HPDE6-E6E7 (cell line): ENCODE data around the gene REL.
"Not testable (repeated sequence)": the region's sequence is repeated elsewhere in the genome, so short reads cannot be mapped to it uniquely, and the experiment has no call there.

Experiments used
- DNase-seq: peaks from one replicate; pipeline ENCODE4 v3.0.0; 2011; ENCODE audit warnings: missing footprints; ENCODE audit errors: extremely low spot score

The REL gene

DNA sequence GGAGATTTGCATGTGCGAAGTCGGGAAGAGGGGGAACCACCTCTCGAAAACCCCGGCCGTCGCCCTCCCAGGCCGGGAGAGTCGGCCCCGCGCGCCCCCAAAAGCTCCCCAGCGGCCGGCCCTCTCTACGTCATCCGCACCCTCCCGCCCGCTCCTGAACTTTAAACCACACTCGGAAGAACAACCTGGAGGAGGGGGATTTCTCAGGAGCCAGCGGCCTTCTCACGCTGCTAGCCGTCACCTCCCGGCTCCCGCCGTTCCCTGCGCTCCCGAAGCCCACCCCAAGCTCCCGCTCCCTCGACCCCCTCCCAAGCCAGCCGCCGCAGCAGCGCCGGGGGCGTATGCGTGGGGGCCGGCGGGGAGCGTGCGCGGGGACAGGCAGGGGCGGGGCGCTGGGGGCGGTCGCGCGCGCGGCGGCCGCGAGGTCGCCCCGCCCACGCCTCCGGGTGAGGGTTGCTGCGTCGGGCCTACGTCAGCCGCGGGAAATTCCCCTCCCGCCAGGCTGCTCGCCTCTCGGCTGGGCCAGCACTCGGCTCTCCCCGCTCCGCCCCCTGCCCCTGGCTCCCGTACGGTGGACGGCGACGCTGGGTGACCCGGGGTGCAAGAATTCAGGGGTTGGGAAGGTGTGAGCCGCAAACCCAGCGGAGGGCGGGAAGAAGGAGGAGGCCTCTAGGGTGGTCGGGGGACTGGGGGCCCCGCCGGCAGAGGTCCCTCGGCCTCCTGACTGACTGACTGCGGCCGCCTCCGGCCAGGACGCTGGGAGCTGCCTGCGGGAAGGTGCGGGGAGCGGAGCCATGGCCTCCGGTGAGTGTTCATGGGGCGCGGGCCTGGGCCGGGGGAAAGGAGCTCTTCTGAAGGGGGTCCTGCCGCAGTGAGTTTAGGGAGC lies at the start of gene REL:
Gene REL, plus strand, starts transcription at position 528 of the 886 bp plus-strand sequence. Its CDS starts 267 bp downstream, at position 795.
- DNase-seq, result peak; percentile 86

DNA sequence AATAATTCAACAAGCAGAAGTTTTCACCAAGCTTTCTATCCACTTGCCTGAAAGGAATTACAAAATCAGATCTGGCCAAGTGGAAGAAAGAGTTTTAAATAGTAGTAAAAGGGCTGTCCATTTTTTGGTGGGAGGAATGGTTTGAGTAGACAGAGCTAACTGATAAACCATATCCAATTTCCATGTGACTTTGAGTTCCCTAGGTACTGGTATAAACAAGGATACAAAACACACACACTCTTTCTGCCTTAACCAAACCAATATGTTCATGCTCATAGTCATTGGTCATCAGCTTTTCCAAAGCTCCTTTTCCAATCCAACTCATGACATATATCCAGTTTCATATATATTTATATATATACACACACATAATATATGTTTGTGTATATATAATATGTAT lies 49.5 kb upstream of the REL start:
- DNase-seq, result no peak

DNA sequence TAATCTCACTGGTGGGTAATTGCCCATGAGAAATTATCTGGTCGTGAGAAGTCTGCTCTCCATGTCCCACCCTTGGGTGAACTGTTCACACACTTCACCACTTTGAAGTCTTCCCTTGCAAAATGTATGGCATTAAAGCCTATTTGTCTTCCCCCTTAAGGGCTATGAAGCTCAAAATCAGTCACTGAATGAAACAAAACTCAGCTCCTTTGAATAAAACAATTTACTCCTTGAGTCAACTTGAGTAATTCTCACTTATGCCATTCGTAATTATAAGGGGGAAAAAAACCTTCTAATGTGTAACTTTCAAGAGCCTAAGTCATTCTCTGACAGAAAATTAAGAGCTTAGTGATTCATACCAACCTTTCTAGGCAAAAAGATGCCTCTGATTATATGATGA lies 48.8 kb upstream of the REL start:
- no peak for DNase-seq

DNA sequence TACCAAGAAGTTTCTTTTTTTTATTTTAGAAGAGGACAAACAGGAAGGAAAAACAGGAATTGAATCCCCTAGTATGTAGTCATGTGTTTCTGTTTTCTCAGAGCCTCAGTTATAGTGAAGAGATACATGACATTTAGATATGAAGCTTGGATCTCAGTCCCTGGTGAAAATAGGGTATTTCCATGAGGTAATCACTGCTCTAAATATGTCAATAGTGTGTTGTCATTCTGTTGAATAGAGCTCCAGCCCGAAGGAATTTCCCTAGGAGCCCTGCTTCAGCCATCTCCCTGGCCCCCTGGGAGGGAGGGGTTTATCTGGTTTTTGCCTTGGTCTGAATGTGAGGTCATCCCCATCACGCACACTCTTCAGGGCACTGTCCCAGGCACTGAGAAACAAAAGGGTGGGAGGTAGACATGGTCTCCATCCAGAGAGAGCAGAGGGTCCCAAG lies 47.1 kb upstream of the REL start:
- DNase-seq, result no peak

DNA sequence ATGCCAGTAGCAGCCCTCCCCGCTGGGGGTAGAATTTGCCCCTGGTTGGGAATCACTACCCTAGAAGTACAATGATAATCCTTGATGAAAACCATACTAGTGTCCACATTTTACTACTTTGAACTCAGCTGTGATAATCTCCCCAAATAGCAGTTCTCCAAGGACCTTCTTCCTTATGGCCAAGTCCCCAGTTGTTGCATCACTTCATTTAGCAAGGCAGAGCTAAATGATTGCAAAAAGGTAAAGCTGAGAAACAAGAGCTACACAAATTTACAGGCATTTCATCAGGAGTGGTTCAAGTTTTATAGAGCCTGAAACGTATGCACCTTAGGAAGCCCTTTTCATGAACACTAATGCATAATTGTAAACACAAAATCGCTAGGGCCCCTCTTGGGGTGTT lies 44.9 kb upstream of the REL start:
- DNase-seq, result no peak

DNA sequence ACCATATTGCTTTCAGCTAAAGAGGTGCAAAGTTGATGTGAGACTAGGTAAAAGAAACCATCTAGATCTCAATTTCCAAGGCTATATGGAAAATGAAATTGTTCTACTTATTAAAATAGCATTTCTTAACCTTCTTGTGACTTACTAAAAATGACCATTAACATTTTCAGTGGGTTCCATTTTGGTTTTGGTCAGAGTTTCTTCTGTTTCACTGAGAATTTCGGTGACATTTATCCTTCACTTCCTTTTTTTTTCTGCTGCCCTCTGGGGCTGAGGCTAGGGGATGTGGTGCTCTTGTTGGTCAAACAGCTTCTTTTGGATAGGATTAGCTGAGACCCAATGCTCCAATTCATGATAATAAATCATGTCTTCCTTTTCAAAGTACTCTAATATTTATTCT lies 44.3 kb upstream of the REL start:
- no peak for DNase-seq

DNA sequence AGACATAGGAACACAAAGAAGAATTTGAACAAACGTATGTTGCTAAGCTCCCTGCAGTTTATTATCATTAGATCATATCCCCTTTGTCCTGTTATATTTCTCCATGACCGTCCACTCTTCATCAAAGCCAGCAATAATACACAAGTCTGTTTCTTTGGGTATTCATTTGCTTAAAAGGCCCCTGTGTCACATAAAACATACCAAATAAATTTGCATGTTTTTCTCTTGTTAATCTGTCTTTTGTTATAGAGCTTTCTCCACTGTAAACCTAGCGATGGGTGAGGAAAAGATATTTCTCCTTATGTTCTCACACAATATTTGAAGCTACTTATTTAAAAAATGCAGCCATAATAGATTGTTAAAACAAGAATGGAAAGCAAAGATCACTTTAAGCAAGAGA lies 42.9 kb upstream of the REL start:
- DNase-seq, result no peak

DNA sequence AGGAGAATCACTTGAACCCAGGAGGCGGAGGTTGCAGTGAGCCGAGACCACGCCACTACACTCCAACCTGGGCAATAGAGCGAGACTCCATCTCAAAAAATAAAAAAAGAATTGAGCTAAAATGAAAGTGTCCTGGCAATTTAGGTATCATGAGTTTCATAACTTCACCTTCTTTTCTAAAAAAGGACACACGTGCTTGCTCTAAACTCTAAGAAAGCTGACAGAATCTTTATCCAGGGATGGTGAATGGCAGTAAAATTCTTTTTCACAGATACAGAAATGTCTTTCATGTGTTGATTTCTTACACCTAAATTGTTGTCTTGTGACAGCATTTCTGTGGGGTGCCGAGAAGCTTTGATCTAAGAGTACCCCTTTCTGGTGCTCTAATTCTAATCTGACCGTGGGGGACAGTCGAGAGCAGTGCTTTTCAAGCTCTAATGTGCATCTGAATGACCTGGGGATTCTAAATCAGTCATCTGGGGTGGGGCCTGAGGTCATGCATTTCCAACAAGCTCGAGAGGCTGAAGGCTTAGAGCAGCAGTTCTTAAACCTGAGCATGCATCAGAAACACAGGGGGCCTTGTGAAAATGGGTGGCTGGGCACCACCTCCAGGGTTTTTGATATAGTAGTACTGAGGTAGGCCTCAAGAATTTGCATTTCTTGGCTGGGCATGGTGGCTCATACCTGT lies 42.1 kb upstream of the REL start:
- no peak for DNase-seq

DNA sequence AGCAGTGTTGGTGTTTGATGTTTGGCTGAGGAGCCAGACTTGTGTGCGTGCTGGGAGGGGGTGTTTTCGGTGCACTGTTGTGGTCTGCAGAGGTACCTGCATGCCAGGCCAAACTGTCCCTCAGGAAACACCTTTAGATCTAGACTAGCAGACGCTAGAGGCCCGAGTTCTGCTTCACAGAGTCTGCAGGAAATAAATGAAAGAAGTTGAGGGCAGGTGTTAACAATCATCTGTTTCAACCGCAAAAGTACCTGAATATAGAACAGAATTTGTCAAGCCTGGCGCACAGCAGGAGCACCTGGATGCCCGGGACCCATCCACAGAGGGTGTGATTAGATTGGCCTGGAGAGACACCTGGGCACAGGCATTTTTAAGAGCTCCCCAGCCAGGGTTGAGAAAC lies 40.5 kb upstream of the REL start:
- no peak for DNase-seq

DNA sequence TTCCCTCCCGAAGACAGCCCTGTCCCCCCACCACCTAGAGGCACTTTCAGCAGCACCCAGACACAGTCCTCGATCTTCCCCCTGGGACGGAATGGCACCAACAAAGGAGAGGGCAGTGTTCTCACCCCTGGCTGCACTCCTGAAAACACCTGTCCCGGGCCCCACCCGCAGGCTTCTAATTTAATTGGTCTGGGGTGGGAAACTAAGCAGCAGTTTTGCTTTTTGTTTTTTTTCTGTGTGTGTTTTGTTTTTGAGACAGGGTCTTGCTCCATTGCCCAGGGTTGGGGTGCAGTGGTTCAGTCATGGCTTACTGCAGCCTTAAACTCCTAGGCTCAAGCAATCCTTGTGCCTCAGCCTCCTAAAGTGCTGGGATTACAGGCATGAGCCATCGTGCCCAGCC lies 38.4 kb upstream of the REL start:
- no peak for DNase-seq

DNA sequence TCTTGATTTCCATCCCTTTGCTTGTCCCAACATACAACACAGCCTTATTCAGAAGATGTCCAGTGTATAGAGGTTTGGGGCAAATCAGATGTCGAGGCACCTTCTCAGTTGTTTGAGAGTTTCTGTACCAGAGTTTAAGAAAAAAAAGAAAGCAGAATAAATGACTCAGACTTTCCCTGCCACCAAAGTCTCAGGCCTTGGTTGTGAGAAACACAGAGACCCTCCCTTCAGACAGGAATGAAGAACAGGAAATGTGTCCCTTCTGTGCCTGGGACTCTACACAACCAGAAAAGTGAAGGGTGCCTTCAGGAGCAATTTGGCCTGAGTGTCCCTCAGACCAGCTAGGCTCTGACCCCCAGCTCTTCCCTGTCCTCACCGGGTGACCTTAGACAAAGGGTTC lies 37.3 kb upstream of the REL start:
- DNase-seq, result no peak

DNA sequence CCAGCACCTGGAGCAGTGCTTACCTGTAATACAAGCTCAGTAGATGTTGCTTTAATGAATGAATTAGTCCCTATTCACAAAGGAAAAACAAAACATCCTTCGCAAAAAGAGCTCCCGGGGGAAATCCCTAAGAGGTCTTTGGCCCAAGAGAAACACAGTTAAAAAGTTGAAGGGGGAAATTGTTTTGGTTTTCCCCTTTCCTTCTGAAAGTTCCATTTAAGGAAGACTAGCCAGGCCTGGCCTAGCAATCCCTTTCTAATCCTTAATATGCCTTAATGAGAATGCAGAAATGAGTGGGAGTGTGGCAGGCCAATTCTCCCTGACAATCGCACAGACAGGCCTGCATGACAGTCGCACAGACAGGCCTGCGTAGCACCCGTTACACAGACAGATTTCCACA lies 33.5 kb upstream of the REL start:
- no peak for DNase-seq

DNA sequence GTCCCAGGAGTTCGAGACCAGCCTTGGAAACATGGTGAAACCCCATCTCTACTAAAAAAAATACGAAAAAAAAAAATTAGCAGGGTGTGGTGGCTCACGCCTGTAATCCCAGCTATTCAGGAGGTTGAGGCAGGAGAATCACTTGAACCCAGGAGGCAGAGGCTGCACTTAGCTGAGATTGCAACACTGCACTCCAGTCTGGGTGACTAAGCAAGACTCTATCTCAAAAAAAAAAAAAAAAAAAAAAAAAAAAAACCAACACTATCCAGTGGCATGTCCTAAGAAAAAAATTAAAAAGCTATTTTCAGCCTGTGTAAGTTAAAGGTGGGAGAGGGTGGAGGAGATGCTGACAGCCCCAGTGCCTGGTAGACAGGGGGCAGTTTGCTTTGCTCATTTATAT lies 32.2 kb upstream of the REL start:
- no peak for DNase-seq

DNA sequence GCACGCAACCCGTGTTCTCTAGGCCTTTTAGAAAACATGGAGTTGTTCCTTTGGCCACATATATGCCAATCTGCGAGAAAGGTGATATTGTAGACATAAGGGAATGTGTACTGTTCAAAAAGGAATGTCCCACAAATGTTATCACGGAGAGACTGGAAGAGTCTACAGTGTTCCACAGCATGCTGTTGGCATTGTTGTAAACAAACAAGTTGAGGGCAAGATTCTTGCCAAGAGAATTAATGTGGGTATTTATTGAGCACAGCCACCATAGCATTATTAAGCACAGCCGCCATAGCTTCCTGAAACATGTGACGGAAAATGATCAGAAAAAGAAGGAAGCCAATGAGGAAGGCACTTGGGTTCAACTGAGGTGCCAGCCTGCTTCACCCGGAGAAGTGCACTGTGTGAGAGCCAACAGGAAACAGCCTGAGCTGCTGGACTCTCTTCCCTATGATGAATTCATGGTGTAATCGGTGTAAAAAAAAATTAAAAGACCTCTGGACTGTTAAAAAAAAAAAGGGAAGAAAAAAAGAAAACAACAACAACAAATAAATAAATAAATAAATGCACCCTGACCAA lies 29.0 kb upstream of the REL start:
- no peak for DNase-seq

DNA sequence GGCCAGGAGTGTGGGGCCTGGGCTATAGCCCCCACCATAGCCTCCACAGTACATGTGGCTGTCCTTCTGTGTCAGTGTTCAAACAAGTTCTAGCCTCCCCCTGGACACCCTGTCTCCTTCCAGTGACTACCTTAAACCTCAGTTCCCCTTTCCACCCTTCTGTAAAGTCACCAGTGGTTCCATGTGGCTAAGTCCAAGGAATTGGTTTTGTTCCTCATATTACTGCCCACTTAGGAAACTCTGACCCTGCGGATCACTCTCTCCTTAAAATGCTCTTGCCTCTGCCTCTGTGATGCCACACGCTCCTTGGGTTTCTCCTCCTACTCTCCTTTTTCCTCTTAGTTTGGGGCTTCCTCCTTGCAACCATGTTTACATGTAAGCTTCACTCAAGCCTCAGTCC lies 27.8 kb upstream of the REL start:
- no peak for DNase-seq

DNA sequence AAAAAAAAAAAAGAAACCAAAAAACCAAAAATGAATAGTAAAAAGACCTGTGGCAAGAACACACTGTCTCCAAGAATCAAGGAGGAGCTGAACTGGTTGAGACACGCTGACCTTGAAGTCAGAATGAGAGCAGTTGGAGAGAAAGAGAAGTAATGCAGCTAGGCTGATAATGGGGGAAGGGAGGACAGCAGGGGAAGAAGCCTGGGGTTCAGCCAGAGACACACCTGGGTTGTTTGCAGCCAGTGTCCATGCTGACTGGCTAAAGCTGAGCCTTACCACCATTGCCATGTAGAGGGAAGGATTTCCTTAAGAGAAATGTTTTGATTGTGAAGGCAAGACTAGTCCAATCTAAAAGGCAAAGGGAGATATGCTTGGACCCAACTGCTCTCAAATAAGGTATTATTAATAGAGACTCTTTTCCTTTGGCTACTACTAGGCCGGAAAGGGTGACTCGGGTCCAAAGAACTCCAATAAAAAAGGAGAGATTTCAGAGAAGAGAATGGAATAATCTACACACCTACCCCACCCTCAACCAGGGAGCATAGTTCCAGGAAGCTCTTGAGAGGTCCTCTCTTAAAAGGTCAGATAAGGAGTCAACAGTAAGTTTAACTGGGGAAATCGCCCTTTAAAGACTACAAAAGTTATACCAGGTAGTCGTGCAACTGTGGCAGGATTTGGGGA lies 25.2 kb upstream of the REL start:
- no peak for DNase-seq

DNA sequence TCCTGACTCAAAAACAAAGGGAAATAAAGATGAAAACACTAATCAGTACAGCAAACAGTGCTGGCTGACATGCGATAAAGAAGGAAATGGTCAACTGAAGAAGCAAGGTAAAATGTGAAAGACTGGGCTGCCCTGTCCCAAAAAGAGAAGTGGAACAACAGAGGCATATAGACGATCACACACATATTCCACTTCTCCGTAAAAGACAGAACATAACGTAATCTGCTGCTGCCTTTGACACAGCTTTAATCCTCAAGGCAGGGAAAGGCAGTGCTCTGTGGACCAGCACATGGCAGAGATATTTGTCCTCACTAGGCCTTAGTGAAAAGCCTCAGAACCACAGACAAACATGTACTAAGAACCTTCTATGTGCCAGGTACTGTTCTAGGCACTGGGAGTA lies 24.3 kb upstream of the REL start:
- no peak for DNase-seq

DNA sequence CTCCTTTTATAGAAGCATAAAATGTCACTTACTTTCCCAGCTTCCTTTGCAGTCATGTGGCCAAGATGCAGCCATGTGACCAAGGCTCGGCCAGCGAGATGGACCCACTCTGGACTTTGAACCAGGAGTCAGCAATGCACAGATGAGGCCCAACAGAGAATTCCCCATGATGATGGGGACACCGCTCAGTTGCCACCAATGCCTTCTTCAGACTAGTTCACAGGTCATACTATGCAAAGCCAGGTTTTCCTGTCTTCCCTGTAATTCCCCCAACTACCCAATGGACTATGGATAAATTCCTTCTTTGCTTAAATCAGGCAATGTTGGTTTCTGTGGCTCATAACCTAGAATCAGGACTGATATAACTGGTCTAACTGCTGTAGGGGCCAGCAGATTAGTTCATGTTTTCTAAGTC lies 22.5 kb upstream of the REL start:
- DNase-seq, result no peak

DNA sequence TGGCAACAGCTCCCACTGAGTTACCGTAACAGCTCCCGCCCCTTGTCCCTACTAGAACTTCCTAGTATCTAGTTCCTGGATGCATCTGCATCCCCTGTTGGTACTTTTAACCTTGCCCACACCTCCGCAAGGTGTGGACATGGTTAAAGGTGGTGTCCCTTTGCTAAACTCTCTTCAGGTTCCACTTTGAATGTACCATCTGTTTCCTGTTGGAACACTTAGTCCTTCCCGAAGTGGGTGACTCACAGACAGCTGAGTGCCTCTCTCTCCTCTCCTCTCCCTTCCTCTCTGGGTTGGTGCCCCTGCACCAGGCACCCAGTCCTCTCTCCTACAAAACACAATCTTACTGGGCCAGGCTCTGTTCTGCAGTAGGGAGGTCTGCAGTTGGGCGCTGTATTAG lies 19.6 kb upstream of the REL start:
- DNase-seq, result no peak

DNA sequence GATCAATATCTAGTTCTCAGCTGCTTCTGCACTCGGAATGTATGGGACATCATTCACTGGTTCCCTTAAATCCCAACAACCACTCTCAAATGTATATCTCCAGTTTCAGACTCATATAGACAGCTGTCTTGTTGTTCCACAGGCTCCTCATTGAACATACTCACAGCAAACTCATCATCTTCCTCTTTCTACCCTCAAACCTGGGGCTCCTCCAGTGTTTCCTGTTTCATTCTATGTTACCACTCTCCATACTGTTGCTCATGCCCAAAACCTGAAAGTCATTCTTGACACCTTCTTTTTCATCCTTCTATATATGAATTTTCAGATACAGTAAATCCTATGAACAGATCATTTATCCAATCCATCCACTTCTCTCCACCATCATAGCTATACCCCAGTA lies 18.7 kb upstream of the REL start:
- no peak for DNase-seq

DNA sequence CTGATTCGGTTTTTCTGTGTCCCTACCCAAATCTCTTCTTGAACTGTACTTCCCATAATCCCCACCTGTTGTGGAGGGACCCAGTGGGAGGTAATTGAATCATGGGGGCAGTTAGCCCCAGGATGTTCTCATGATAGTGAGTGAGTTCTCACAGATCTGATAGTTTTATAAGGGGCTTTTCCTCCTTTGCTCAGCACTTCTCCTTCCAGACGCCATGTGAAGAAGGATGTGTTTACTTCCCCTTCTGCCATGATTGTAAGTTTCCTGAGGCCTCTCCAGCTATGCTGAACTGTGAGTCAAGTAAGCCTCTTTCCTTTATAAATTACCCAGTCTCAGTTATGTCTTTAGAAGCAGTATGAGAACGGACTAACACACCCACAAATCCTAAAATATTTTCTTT lies 16.0 kb upstream of the REL start:
- not testable (repeated sequence) for DNase-seq

DNA sequence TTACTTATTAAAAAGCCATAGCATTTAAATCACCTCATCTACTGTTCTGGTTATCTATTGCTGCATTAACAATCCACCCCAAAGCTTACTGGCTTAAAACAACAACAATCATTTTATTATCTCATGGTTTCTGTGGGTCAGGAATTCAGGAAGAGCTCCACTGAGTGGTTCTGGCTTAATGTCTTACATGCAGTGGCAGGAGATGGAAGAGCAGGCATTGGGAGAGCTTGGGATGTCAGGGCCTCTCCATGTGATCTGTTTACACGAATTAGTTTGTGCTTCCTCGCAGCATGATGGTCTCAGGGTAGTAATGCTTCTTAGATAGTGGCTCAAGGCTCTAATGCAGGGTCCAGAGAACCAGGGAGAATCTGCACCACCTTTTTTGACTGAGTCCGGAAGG lies 14.4 kb upstream of the REL start:
- no peak for DNase-seq
